HG02970 (cell line): Measurements from ENCODE around the gene CNBD2.
"Not testable (repeated sequence)": the region's sequence is repeated elsewhere in the genome, so short reads cannot be mapped to it uniquely, and the experiment has no call there.

Experiments
- ATAC-seq: cut with Tn5 transposase; IDR thresholded peaks from one replicate; pipeline ENCODE4 v1.9.1; 2021; ENCODE audit warnings: mild to moderate bottlenecking, moderate library complexity, moderate number of reproducible peaks; ENCODE audit not compliant: unreplicated experiment, low FRiP score

The CNBD2 gene

DNA sequence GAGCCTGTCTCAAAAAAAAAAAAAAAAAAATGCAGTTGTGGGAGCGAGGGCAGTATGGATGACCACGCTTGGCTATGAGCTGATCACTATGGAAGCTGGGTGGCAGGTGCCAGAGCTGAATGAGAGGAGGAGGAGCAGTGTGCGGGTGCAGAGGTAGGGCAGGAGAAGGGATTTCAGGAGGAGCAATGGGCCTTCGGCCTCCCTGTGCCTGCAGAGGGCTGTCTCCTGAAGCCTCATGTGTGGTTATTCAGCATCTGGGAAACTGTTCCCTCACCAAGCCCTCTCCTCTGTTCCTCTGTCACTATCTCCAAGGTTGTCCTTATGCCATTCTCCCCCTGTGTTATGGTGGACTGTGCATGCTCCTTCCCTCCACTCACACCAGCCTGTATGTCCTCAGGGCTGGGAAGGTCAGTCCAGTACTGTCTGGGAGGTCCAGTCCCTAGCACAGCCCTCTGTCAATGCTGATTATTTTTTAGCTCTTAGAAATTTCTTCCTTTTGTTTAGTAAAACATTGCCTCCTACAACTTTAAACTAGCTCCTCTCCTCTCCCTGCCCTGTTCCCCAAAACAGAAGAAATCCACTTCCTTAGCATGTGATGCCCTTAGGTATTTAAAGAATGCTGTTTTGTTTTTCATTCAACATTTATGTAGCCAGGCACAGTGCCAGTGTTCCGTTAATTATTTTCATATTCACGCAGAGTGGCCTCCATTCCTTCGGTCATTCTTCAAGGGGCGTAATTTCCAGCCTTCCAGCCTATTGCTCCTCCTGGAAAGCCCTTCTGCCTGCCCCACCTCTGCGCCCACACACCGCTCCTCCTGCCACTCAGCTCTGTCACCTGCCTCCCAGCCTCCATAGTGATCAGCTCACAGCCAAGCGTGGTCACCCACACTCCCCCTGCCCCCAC lies 48.9 kb downstream of the CNBD2 start:
- ATAC-seq: no peak

DNA sequence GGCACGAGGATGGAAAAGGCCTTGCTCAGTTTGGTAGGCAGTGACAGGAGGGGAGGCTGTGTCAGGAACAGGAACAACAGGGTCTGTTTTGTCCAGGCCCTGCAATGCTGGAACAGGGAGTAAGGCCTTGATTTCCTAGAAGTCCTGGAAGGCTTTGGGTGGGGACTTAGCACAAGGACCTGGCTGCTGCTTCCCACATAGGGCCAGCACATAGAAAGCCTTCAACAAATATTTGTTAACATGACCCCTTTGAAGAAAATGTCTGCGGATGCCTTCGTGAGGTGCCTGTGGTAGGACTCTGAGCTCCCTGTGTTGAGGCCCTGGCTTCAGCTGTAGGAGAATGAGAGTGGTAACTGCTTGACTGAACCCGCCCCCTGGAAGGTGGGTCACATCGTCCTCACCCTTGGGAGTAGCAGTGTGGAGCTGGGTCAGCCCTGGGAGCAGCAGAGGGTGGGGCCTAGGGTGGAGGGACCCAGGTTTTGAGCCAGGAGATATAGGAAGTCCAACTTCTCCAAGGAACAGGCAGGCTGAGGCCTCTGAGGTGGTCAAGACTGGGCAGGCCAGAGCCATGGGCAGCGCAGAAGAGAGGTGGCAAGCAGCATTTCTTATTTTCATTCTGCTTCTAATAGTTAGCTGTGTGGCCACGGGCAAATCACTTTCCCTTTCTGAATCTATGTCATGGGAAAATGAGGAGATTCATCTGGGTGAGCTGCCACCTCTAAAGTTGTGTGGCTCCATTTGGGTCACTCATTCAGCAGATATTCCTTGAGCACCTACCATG lies 50.0 kb downstream of the CNBD2 start:
- ATAC-seq: no peak

DNA sequence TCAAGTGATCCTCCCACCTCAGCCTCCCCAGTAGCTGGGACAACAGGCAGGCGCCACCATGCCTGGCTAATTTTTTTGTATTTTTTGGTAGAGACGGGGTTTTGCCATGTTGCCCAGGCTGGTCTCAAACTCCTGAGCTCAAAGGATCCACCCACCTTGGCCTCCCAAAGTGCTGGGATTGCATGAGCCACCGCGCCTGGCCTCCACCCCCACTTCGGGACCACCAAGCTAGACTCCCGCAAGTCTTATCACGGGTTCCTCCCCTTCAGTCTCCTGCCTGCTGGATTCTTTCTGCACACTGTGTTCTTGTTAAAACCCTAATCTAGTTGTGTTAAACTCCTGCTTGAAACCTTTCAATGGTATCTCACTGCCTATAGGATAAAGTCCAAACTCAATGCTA lies 57.7 kb downstream of the CNBD2 start:
- ATAC-seq: not testable (repeated sequence)

- no peak for ATAC-seq
Measured at GRCh38 chr20:36028106-36028808, 59.9 kb downstream of the CNBD2 start.

DNA sequence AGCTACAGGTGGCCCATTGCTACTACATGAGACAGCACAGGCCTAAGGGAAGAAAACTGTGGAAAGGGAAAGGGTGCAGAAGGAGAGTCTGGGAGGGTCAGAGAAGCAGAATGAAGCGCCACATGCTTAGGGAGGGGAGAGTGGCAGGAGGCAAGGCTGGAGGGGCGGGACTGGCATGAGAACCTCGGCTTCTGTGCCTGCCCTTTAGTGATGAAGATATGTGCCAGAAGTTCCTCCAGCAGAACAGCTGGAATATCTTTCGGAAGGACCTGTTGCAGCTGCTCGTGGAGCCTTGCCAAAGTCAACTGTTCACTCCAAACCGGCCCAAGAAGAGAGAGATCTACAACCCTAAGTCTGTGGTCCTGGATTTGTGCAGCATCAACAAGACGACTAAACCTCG lies 61.8 kb downstream of the CNBD2 start:
- no peak for ATAC-seq

DNA sequence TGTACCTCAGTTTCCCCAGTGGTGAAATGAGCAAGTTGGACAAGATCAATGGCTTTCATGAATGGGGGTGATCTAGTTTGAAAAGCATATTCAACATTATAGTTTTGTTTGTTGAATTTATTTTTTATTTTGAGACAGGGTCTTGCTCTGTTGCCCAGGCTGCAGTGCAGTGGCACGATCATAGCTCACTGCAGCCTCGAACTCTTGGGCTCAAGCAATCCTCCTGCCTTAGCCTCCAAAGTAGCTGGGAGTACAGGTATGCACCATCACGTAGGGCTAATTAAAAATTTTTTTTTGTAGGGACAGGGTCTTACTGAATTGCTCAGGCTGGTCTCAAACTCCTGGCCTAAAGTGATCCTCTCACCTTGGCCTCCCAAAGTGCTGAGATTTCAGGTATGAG lies 63.4 kb downstream of the CNBD2 start:
- ATAC-seq: no peak

- ATAC-seq: no peak
Measured at GRCh38 chr20:36034875-36035274, 66.5 kb downstream of the CNBD2 start.

GRCh38 chr20:36035745-36036144 lies 67.4 kb downstream of the CNBD2 start:
- no peak for ATAC-seq

GRCh38 chr20:36036688-36037087 lies 68.3 kb downstream of the CNBD2 start:
- no peak for ATAC-seq

GRCh38 chr20:36040571-36040970 lies 72.2 kb downstream of the CNBD2 start:
- ATAC-seq: no peak

GRCh38 chr20:36043441-36043840 lies 75.1 kb downstream of the CNBD2 start:
- no peak for ATAC-seq

DNA sequence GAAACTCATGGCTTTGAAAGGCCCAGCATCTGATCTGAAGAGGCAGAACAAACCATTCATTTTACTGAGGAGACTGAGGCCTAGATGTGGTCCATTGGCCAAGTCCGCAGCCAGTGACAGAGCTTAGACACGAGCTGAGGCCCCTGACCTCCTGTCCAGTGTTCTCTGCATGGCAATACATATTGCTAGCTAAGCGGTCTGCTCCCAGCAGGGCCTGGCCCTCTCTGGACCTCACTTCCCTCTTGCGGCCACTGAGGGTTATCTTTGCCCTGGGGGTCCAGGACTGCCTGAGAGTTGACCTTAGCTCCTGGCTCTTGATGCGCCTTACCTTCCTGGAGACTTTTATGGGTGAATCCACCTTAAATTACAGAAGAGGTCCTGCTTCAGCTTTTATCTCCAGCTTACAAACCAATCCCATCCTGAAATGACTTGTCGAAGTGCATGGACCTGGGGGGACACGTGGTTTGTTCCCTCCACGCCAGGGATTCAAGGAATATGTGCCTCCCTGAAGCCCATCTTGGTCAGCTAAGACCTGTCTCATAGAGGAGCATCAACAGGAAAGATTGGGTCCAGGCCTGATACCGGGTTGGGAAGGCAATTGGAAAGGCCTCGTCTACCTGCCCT lies 75.6 kb downstream of the CNBD2 start:
- no peak for ATAC-seq

DNA sequence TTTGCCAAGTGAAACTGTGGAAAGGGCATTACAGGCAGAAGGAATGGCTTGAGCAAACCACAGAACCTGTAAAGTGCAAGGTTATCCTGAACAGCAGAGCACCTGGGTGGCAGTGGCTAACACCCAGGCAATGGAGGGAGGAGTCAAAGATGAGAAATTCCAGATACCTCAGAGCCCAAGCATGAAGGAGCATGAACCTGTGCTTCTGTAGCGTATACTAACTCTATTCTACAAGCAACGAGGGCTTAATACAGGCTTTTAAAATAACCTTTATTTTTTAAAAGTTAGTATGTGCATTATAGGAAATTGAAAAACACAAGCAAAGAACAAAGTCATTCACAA lies 77.0 kb downstream of the CNBD2 start:
- ATAC-seq: no peak

DNA sequence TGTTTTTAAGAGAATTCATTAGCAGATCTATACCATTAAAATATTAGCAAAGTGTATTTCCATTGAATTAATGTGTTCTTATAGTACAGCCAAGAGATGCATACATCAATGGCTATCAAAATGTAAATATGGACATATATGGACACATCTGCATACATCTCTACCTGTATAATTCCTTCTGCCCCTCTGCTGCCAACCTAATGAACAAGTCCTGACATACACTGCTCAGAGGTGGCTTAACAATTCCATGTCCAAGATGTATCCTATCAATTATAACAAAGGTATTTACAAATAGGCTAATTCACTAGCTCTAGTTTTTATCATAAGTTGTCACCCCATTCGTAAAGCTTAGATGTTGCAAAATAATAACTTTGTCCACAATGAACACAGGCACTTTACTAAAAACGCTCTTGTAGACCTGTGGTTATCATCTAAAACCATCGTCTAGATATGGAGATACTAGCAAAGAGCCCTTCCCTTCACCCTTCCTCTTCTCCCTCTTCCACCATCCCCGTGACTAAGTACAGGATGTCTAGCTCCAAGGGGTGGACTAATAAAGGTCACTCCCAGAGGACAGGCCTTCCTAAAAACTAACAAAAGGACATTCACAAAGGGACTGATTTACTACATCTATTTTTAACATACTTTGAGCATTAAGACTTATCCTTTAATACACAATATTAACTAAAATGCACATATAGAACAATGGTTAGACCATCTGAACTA lies 77.8 kb downstream of the CNBD2 start:
- ATAC-seq: not testable (repeated sequence)

- ATAC-seq: not testable (repeated sequence)
Measured at GRCh38 chr20:36049408-36049807, 81.0 kb downstream of the CNBD2 start.

- ATAC-seq: no peak
Measured at GRCh38 chr20:36050436-36051317, 82.3 kb downstream of the CNBD2 start.

- ATAC-seq: no peak
Measured at GRCh38 chr20:36051318-36052116, 83.1 kb downstream of the CNBD2 start.

DNA sequence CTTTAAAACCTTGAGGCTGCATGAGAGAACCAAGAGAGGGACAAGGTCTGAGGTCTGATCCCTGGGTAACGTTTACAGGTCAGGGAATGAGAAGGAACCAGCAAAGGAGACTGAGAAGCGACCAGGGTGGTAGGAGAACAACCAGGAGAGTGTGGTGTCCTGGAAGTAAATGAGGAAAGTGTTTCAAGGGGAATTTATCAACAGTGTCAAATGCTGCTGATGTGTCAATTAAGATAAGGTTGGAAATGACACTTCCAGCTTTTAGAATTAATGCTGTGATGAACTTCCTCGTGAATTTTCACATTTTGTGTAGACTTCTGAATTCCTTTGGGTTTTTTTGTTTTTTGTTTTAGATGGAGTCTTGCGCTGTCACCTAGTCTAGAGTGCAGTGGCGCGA lies 83.7 kb downstream of the CNBD2 start:
- ATAC-seq: no peak
